Ramos (cell line): ENCODE data around the gene ERBB4.

Experiments used
- in situ Hi-C: fragments of 300-500 bp; cut with MboI; formaldehyde crosslinking; loops from one replicate; pipeline ENCODE4 v1.14.3; 2022; ENCODE audit warnings: low sequenced_read_pairs; ENCODE audit not compliant: unreplicated experiment

ERBB4 gene

GRCh38 chr2:211349031-211349430 is 1189.6 kb downstream of the ERBB4 start:
- in situ Hi-C loops = no loop called here

- in situ Hi-C loops = no loop called here
Measured at GRCh38 chr2:211347328-211347727, 1191.3 kb downstream of the ERBB4 start.

- in situ Hi-C loops = no loop called here
Measured at GRCh38 chr2:211344289-211344688, 1194.3 kb downstream of the ERBB4 start.

GRCh38 chr2:211333377-211333776 is 1205.2 kb downstream of the ERBB4 start:
- in situ Hi-C loops = no loop called here

- in situ Hi-C loops = no loop called here
Measured at GRCh38 chr2:211331736-211332135, 1206.9 kb downstream of the ERBB4 start.

- in situ Hi-C loops = no loop called here
Measured at GRCh38 chr2:211329882-211330281, 1208.7 kb downstream of the ERBB4 start.

GRCh38 chr2:211329421-211329820 is 1209.2 kb downstream of the ERBB4 start:
- in situ Hi-C loops = no loop called here

GRCh38 chr2:211328126-211328525 is 1210.5 kb downstream of the ERBB4 start:
- in situ Hi-C loops = no loop called here
